GM18868 (cell line): ENCODE results near the gene ADAMTS17.

ENCODE experiments used
- ATAC-seq: cut with Tn5 transposase; IDR thresholded peaks from one replicate; pipeline ENCODE4 v1.9.1; 2021; ENCODE audit warnings: mild to moderate bottlenecking, moderate library complexity; ENCODE audit not compliant: unreplicated experiment

Gene ADAMTS17

DNA sequence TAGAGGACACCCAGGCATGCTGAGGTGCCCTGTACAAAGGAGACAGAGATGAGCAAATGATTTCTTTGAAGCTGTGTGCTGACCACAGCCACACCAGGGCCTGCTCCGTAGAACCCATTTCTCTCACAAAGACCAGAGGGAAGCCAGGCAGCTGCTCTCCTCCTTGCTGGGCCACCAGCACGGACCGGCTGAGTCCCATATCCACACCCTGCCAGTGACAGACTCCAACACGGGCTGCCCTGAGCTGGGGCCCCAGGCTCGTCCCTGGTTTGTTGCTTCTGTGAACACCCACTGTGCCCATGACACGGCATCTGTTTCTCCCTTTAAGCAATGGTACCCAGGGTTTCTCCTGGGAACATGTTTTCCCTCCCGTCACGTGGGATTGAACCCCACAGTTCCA, 284.5 kb downstream of the ADAMTS17 start:
- ATAC-seq = no peak

DNA sequence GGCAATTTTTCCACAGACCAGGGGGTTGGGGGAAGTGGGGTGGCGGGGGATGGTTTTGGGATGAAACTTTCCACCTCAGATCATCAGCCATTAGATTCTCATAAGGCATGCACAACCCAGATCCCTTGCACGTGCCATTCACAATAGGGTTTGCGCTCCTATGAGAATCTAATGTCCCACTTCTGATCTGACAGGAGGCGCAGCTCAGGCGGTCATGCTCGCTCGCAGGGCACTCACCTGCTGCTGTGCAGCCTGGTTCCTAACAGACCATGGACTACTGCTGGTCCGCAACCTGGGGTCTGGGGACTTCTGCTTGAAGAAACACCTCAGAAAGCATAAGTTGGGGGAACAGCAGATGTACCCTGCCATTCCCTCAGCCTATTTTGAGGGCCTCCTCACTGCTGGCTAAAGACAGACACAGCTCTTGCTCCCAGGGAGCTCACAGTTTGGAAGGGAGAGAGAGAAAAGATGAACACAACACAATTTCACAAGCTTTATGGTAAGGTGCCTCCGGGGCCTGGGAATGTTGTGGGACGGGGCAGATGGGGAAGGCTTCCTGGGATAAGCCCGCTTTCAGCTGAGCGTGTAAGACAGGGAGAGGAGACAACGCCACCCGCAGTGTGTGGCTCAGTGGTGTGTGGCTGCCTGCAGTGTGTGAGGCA, 285.2 kb downstream of the ADAMTS17 start:
- no peak for ATAC-seq

DNA sequence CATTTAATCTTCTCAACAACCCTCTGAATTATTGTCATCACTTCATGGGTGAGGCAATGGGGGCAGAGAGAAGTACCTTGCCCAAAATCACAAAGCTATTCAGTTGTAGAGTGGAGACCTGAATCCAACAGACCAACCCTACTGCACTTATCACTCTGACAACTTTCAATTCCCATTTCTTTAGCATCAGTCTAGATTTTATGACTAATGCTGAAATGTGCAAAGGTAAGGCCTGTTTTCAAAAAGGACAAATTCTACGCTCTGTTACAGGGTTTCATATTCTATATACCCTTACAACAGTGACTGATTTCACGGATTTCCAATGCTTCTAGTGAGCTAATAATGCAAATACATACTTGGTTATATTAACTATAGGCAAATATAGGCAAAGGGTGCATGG, 286.0 kb downstream of the ADAMTS17 start:
- peak; percentile 55 for ATAC-seq

- ATAC-seq = no peak
Observed at GRCh38 chr15:100054539-100054938, 287.2 kb downstream of the ADAMTS17 start.

DNA sequence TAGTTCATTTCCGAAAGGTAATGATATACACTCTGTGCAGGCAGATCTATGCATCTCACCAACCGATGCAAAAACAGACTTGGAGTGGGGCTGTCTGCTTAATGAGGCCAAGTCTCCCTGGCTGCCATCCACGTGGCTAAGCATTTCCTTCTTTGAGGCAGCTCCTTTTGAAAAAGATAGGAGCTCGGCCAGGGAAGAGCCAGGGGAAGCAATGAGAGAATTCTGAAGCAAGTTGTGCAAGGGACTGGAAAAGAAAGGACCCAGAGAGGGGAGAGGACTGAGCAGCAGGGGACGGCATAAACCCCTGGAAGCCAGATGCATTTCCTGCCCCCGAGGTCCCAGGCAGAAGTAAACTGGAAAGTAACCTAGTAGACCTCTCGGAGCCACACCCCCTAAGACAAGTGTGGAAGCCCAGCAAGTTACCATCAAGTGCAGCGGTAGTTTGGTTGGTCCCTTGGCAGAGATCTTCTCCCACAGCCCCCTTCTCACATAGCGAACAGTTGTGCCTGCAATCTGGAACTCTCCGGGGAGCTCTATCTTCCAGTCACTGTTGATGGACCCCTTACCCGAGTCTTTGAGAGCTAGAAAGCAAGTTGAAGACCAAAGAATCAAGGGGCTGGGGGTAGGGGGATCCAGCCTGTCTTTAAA, 288.2 kb downstream of the ADAMTS17 start:
- no peak for ATAC-seq

DNA sequence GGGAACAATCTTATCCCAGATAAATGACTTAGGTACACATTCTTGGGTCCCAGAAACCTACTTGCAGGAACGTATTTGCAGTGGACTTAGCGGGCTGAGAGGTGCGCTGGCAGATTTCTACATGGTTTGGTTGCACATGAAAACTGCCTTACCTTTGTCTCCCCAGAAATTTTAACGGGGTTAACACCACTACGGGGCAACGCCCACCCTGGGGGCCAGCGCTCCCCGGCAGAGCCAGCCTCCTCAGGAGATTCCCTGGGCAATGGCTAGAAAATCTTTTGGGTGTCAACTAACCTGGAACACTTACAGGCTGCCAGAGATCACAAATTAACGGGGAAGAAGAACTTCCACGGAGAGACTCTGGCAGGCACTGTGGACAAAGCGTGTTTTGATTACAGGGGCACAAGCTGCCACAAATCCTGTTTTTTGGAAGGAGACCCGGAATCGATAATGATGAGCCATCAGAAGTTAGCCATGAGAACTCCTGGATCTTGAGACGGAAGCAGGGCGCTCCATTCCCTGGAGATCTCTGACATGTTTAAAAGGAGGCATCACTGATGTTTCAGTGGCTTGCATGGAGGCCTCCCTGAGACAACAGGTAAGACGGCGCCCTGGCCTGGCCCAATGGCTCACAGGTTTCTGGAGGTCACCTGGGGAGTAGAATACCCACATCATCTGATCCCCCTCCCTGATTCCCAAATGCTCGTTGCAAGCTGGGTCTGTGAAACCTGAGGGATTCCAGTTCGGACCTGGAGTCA, 288.9 kb downstream of the ADAMTS17 start:
- no peak for ATAC-seq

GRCh38 chr15:100050877-100051786, 290.6 kb downstream of the ADAMTS17 start:
- no peak for ATAC-seq

DNA sequence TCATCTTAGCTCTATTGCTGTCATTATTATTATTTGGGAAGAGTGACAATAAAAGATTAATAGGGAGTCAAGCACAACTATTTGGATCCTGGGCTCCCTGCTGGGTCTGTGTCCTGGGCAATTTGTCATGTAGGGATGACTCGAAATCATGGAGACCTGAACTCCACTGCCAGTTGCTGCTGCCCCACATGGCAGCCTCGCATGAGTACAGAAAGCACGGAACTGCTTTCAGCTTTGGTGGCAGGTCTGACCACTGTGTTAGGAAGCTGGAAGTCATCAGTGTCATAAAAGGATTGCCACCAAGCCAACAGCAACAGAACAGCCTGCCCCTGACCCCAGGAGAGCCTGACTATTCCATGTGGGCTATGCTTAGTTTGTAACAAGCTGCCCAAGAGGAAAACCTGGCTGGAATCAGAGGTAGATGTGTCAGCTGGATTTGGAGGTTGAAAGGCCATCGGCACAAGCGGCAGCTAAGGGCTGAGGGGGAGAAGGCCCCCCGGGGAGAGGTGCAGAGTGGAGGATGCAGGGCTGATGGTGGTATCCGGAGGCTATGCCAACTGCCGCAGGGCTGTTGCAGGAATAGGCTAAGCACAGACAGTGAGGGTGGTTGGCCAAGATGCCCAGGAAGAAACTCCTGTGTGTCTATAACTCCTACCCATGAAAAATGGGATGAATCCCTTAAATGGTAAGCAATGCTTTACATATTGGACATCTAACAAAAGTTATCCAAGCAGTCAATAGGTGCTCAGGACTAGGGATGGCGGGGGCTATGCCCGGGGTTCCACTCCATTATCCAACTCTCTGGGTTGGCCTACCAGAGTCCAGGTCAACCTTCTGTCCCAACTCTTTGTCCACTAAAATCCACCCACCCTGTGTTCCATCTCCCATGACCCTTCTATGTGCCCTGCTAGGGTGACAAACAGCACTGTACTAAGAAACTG, 291.6 kb downstream of the ADAMTS17 start:
- no peak for ATAC-seq

DNA sequence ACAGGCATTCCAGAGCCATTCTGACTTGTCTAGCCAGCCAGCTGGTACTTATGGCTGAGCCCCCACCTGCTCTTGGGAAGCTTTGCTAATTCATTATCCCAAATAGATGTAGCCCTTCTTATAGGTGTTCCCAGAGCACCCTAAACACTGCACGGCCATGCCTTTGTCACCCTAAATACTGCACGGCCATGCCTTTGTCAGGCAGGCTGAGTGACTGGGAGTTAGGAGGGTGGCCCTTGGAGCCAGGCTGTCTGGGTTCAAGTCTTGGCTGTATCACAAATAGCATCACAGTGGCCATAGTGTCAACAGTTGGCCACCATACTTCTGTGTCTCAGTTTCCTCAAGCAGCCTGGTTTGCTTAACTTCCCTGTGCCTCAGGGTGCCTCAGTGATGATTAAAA, 292.3 kb downstream of the ADAMTS17 start:
- no peak for ATAC-seq

DNA sequence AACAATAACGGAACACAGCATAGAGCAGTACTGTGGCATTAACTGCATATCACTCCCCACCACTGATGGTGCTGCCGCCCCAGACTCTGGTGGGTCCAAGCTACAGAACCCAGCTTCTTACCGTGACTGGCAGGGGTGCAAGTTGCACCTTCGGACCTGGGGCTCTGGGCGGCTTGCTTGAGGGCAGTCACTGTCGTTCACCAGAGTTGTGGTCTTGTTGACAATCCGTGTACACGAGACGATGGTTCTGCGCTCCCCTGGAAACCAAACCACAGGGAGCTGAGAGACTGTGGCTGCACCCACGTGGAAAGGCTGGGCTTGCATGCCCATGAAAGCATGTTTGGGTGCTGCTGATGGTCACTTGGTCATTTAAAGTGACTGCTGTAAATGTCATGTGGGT, 293.0 kb downstream of the ADAMTS17 start:
- ATAC-seq = no peak

GRCh38 chr15:100043692-100044091, 298.1 kb downstream of the ADAMTS17 start:
- peak; percentile 71 for ATAC-seq

DNA sequence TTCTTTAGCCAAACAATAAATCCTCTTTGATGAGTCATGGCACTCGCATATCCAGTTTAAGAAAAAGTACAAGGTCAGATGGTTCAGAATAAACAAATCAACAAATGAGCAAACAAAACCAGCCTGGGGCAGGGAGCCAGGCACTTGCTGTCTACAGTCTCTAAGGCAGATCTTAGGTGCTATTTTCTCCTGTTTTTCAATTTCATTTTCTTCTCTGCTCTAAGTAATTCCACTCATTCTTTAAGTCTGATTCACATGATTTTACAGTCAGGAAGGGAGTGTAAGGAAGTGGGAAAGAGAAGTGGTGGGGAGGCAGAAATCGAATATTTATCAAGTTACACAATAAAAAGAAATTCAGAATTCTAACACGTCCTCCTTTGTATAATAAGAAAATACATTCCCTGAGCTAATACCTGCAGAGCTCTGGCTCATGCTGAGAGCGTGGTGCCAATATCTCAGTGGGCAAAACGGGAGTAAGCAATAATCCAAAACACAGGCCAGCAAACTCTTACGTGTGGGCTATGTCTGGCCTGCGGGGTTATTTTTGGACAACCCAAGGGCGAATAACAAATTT, 298.6 kb downstream of the ADAMTS17 start:
- ATAC-seq = peak; percentile 16

DNA sequence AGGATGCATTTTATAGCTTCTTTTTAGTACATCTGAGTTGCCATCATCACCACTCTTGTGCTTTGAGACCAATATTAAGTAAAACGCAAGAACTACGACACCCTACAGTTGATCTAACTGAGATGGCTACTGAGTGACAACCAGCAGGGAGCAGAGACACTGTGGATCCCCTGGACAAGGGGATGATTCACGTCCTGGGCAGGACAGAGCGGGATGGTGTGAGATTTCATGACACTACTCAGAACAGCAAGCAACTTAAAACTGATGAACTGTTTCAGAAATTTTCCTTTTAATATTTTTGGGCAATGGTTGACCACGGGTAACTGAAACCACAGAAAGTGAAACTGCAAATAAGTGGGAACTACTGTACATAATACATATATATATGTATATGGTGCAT, 299.2 kb downstream of the ADAMTS17 start:
- ATAC-seq = no peak

DNA sequence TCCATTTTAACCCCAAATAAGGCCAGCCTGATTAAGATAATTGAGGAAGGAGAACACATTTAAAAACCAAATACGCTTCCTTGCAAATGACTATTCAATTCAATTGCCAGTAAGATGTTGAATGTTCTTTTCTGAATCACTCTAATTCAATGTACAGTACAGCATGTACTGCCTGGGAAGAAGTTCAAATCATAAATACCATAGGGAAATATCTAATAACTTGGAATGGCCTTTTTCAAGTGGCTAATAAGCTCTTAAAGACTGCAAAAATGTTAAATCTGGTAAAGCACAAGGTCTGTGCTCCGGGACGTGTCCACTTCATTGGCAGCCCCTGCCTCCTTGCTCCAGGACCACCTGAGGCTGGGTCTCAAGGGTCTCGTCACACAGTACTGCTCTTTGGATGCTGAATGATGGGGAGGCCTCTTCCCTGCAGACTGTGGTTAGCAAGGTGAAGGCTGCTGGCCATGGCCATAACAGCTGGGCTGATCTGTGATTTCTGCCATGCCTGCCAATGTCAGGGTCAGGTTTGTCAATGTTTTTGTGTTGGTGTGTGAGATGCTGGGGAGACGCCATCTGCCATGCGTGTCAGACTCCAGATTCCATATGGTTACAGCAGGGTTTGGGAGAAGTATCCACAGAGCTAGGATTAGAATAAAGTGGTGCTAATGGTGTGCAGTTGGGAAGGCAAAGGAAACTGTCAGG, 300.5 kb downstream of the ADAMTS17 start:
- ATAC-seq = no peak

GRCh38 chr15:100039994-100040393, 301.8 kb downstream of the ADAMTS17 start:
- ATAC-seq = no peak

DNA sequence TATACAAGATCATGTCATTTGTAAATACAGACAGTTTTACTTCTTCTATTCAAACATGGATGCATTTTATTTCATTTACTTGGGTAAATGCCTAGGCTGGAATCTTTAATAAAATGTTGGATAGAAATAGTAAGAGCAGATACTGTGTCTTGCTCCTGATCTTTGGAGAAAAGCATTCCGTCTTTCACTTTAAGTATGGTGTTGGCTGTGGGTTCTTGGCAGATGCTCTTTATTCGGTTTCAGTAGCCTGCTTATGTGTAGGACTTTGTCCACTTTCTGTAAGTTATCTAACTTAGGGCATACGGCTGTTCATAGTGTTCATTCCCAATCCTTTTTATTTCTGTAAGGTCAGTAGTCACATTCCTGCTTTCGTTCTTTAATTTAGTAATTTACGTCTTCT, 303.0 kb downstream of the ADAMTS17 start:
- ATAC-seq = no peak

GRCh38 chr15:100037901-100038300, 303.9 kb downstream of the ADAMTS17 start:
- ATAC-seq = no peak

GRCh38 chr15:100036015-100036414, 305.8 kb downstream of the ADAMTS17 start:
- ATAC-seq = no peak

- no peak for ATAC-seq
Observed at GRCh38 chr15:100034191-100034590, 307.6 kb downstream of the ADAMTS17 start.
